ENCODE data around the gene SH3GL1. TPM values are rescaled to one million over a fixed set of nuclear protein-coding genes. Genes with fewer than 3 reads are reported as not detected.

SH3GL1 gene
- total and polyA plus RNA-seq, 9 of the 15 experiments (the other 6 are each of a cell fraction or from before 2014, with no cell fraction given): 1.7 to 75.3 (median 25.7) TPM

DNA sequence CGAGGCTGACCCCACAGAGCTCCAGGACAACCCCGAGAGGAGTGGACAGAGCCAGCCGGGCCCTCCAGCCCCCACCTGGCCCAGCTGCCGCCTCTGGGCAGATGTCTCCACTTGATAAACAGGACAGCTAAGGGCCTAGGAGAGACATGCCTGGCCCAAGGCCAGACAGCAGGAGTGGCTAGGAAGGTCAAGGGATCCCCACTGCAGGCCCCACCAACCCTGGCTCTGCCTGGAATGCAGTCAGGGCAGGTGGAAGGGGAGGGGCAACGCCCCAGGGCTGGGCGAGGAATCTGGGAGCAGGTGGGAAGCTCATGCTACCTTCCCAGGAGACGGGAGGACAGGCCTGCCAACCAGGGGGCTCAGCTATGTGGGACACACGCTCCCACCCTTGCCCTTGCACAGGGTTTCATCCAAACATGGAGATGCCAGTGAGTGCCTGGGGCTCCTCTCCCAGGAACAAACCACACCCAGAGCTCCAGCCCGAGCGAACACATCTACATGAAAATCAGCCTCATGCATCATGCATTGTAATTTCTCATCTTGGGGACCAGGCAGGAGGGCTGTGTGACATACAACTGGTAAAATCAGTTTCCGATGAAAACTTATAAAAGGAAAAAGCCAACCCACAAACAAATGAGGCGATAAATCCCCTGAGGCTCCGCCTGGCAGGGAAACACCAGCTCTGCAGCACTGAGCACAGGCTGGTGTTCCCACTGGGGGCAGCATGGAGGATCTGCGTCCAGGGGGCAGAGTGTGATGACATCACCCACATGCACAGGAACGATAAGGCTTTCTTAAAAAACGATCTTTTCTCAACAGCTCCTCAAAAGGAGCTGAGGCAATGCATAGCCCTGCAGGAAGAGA lies 25.0 kb downstream of the SH3GL1 start (continued):
- TF ChIP-seq, protein P1, sequence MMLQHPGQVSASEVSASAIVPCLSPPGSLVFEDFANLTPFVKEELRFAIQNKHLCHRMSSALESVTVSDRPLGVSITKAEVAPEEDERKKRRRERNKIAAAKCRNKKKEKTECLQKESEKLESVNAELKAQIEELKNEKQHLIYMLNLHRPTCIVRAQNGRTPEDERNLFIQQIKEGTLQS (IDR thresholded peaks at IDR 0.05): peak; percentile 100
- TF ChIP-seq, protein P1 (CRISPR knock-in tag; conservative IDR thresholded peaks at IDR 0.05): peak; percentile 99
- TF ChIP-seq ZNF766 (CRISPR knock-in tag; conservative IDR thresholded peaks at IDR 0.05) (peak; percentile 30; the same call in 1 of the 2 replicates), EHMT2 (IDR thresholded peaks at IDR 0.05) (no peak), SETDB1 (IDR thresholded peaks at IDR 0.05; ENCODE audit: low read length) (no peak), ZNF707 (CRISPR knock-in tag; conservative IDR thresholded peaks at IDR 0.05) (no peak), KLF1 (tag; IDR thresholded peaks at IDR 0.05) (no peak), HDAC3 (IDR thresholded peaks at IDR 0.05; ENCODE audit: borderline replicate concordance, partially characterized antibody) (no peak), SMARCA5 (IDR thresholded peaks at IDR 0.05) (peak; percentile 57), FOXP1 (CRISPR knock-in tag; IDR thresholded peaks at IDR 0.05) (no peak), KDM4B (IDR thresholded peaks at IDR 0.05; ENCODE audit: borderline replicate concordance in 2 of 2, low read depth in 1 of 2) (no peak), LCOR (CRISPR knock-in tag; IDR thresholded peaks at IDR 0.05) (peak; percentile 77; the same call in 1 of the 2 replicates), POLR2H (tag; IDR thresholded peaks at IDR 0.05; ENCODE audit: low read depth) (no peak), HMG20A (CRISPR knock-in tag; conservative IDR thresholded peaks at IDR 0.05) (no peak), SOX6 (IDR thresholded peaks at IDR 0.05) (peak; percentile 72)
- TF ChIP-seq, protein P2, sequence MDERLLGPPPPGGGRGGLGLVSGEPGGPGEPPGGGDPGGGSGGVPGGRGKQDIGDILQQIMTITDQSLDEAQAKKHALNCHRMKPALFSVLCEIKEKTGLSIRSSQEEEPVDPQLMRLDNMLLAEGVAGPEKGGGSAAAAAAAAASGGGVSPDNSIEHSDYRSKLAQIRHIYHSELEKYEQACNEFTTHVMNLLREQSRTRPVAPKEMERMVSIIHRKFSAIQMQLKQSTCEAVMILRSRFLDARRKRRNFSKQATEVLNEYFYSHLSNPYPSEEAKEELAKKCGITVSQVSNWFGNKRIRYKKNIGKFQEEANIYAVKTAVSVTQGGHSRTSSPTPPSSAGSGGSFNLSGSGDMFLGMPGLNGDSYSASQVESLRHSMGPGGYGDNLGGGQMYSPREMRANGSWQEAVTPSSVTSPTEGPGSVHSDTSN (CRISPR knock-in tag; IDR thresholded peaks at IDR 0.05; ENCODE audit: low read depth): no peak
- TF ChIP-seq, protein P2 (tag; conservative IDR thresholded peaks at IDR 0.05; ENCODE audit: low read depth): peak; percentile 42; the same call in 1 of the 2 replicates
- TF ChIP-seq, protein P3, sequence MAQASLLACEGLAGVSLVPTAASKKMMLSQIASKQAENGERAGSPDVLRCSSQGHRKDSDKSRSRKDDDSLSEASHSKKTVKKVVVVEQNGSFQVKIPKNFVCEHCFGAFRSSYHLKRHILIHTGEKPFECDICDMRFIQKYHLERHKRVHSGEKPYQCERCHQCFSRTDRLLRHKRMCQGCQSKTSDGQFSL (CRISPR knock-in tag; IDR thresholded peaks at IDR 0.05): no peak
- TF ChIP-seq, protein P3 (tag; IDR thresholded peaks at IDR 0.05): no peak
- TF ChIP-seq, protein P4, sequence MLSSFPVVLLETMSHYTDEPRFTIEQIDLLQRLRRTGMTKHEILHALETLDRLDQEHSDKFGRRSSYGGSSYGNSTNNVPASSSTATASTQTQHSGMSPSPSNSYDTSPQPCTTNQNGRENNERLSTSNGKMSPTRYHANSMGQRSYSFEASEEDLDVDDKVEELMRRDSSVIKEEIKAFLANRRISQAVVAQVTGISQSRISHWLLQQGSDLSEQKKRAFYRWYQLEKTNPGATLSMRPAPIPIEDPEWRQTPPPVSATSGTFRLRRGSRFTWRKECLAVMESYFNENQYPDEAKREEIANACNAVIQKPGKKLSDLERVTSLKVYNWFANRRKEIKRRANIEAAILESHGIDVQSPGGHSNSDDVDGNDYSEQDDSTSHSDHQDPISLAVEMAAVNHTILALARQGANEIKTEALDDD (IDR thresholded peaks at IDR 0.05): no peak

Measured in K562 (cell line).